ENCODE results near the gene RADX.

DNA sequence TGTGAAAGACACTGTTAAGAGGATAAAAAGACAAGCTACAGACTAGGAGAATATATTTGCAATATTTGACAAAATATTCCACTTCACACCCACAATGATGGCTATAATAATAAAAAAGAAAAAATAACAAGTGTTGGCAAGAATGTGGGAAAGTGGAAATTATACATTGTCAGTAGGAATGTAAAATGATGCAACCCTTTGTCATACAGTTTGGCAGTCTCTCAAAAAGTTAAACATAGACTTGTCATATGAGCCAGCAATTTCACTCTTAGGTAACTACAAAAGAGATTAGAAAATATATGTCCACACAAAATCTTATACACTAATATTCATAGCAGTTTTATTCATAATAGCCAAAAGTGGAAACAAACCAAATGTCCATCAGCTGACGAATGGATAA is 5.2 kb upstream of the RADX start:
- TF ChIP-seq, protein P1, sequence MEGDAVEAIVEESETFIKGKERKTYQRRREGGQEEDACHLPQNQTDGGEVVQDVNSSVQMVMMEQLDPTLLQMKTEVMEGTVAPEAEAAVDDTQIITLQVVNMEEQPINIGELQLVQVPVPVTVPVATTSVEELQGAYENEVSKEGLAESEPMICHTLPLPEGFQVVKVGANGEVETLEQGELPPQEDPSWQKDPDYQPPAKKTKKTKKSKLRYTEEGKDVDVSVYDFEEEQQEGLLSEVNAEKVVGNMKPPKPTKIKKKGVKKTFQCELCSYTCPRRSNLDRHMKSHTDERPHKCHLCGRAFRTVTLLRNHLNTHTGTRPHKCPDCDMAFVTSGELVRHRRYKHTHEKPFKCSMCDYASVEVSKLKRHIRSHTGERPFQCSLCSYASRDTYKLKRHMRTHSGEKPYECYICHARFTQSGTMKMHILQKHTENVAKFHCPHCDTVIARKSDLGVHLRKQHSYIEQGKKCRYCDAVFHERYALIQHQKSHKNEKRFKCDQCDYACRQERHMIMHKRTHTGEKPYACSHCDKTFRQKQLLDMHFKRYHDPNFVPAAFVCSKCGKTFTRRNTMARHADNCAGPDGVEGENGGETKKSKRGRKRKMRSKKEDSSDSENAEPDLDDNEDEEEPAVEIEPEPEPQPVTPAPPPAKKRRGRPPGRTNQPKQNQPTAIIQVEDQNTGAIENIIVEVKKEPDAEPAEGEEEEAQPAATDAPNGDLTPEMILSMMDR (IDR thresholded peaks at IDR 0.05): no peak
- TF ChIP-seq EP300 (IDR thresholded peaks at IDR 0.05): no peak
- no peak for TF ChIP-seq POLR2A (IDR thresholded peaks at IDR 0.05)
